Measurements from ENCODE around the gene C19orf25. TPM values are rescaled to one million over a fixed set of nuclear protein-coding genes. Genes with fewer than 3 reads are reported as not detected.

The C19orf25 gene
- total and polyA plus RNA-seq, 2 donors (not counting 1 experiment from before 2014, with no cell fraction given), result 34.2 to 68.3 TPM

DNA sequence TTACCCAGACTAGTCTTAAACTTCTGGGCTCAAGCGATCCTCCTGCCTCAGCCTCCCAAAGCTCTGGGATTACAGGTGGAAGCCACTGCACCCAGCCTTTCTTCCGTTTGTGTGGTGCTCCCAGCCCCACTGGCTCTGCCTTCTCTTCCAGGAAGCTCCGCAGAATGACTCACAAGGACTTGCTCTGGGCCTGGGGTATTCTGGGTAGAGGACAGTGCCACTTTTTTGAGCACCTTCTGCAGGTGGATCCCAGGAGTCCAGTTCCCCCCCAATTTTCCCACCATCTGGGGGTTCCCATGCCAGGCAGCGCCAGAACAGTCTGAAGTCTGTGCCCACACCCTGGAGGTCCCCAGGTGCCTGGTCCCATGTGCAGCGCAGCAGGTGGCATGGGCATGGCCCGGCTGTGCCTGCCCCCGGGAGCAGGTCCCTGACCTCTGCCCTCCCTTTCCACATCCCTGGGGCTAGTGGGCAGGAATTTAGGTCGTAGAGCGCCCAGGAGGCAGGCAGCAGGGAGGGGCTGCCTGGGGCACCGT, 13.5 kb upstream of the C19orf25 start:
- ChIA-PET POLR2A (interaction anchor here (0.6 kb wide), 1 partner anchor 316 kb away, joined by 5 read pairs; no protein-coding TSS in a partner anchor), CTCF (no interaction called here)
- TF ChIP-seq, protein P1, sequence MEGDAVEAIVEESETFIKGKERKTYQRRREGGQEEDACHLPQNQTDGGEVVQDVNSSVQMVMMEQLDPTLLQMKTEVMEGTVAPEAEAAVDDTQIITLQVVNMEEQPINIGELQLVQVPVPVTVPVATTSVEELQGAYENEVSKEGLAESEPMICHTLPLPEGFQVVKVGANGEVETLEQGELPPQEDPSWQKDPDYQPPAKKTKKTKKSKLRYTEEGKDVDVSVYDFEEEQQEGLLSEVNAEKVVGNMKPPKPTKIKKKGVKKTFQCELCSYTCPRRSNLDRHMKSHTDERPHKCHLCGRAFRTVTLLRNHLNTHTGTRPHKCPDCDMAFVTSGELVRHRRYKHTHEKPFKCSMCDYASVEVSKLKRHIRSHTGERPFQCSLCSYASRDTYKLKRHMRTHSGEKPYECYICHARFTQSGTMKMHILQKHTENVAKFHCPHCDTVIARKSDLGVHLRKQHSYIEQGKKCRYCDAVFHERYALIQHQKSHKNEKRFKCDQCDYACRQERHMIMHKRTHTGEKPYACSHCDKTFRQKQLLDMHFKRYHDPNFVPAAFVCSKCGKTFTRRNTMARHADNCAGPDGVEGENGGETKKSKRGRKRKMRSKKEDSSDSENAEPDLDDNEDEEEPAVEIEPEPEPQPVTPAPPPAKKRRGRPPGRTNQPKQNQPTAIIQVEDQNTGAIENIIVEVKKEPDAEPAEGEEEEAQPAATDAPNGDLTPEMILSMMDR (IDR thresholded peaks at IDR 0.05), result no peak
- TF ChIP-seq EZH2 (IDR thresholded peaks at IDR 0.05; ENCODE audit: borderline replicate concordance, insufficient read depth, low read depth, low read length, poor library complexity, severe bottlenecking), result no peak
- Histone ChIP-seq H3K27me3 (replicated peaks in 1 of 4; ENCODE audit: control extremely low read depth in 1 of 4, control insufficient read depth in 3 of 4, insufficient read depth in 4 of 4, low read length in 3 of 4) (peaks cover 0 to 12% (median 1%) of the 10 kb centered on the region in 4 experiments), H3K4me1 (ENCODE audit: control insufficient read depth in 2 of 2, insufficient read depth in 2 of 2, low read length in 2 of 2) (peaks cover 14 to 17% of the 10 kb centered on the region in 2 donors), H4K20me1 (ENCODE audit: control insufficient read depth, insufficient read depth, low read length, poor library complexity, severe bottlenecking) (no peaks in the 10 kb centered on the region), H3K27ac (ENCODE audit: low read length in 2 of 2) (no peak overlapping the region), H3K79me2 (ENCODE audit: control insufficient read depth, insufficient read depth, low read length) (no peaks in the 10 kb centered on the region), H3K36me3 (replicated peaks in 1 of 2; ENCODE audit: control extremely low read depth in 1 of 2, control insufficient read depth in 1 of 2, extremely low read depth in 1 of 2, insufficient read depth in 2 of 2, low read length in 1 of 2) (no peaks in the 10 kb centered on the region), H3K9me3 (ENCODE audit: control extremely low read depth in 1 of 3, control insufficient read depth in 2 of 3, insufficient read depth in 1 of 3, low read length in 2 of 3) (peaks cover 0 to 12% (median 0%) of the 10 kb centered on the region in 3 donors), H3K4me3 (ENCODE audit: control extremely low read depth in 1 of 5, extremely low read depth in 1 of 5, insufficient read depth in 1 of 5, low read depth in 2 of 5, low read length in 4 of 5) (no peak overlapping the region), H3K4me2 (replicated peaks; ENCODE audit: low read depth, low read length, poor library complexity, severe bottlenecking) (no peak overlapping the region), H2AFZ (ENCODE audit: insufficient read depth, low read depth, low read length, poor library complexity, severe bottlenecking) (no peak overlapping the region), H3K9ac (ENCODE audit: low read length) (no peak overlapping the region)
- no peak for ATAC-seq (ENCODE audit: low read depth)
- Mint-ChIP-seq H3K27ac (no peak overlapping the region), H3K9me3 (ENCODE audit: insufficient read depth) (no peaks in the 10 kb centered on the region), H3K4me3 (peak overlapping the region; percentile 23), H3K4me1 (peaks cover 15% of the 10 kb centered on the region), H3K27me3 (peaks cover 4% of the 10 kb centered on the region)
- 89% methylated on average over 8 of the region's 10 CpGs for WGBS (ENCODE audit: insufficient coverage)
- intact Hi-C loops (cut with micrococcal nuclease), result no loop called here
- DNase-seq, result no peak

DNA sequence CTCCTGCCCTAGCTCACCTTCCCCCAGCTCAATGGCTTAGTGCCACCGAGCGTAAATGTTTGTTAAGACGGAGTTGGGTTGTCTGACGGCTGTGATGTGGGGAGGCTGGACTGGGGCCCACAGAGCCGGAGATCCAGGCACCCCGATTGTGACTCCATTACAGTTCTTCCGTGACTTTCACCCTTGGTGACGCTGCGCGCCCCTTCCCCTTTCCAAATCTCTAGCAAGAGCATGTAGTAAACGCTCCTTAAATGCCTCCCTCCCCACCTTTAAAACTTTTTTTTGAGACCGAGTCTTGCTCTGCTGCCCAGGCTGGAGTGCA, 12.8 kb upstream of the C19orf25 start:
- H4K20me1 ChIP-seq (ENCODE audit: control insufficient read depth, insufficient read depth, low read length, poor library complexity, severe bottlenecking), result no peaks in the 10 kb centered on the region
- H3K4me1 ChIP-seq (ENCODE audit: control insufficient read depth in 2 of 2, insufficient read depth in 2 of 2, low read length in 2 of 2), result peaks cover 14 to 17% of the 10 kb centered on the region in 2 donors
- DNase-seq, result no peak
- Mint-ChIP-seq H3K4me1 (peaks cover 15% of the 10 kb centered on the region), H3K27ac (peak overlapping the region; percentile 37), H3K9me3 (ENCODE audit: insufficient read depth) (no peaks in the 10 kb centered on the region), H3K4me3 (peak overlapping the region; percentile 83), H3K27me3 (peaks cover 4% of the 10 kb centered on the region)
- ATAC-seq (ENCODE audit: low read depth), result no peak
- intact Hi-C loops (cut with micrococcal nuclease), result loop anchor here (2.0 kb wide), 3 partner anchors 21 to 223 kb away; partner anchors contain the start of gene CIRBP
- H3K36me3 ChIP-seq (replicated peaks in 1 of 2; ENCODE audit: control extremely low read depth in 1 of 2, control insufficient read depth in 1 of 2, extremely low read depth in 1 of 2, insufficient read depth in 2 of 2, low read length in 1 of 2), result no peaks in the 10 kb centered on the region
- H3K79me2 ChIP-seq (ENCODE audit: control insufficient read depth, insufficient read depth, low read length), result no peaks in the 10 kb centered on the region
- TF ChIP-seq, protein P1 (IDR thresholded peaks at IDR 0.05), result no peak
- no peak for TF ChIP-seq EZH2 (IDR thresholded peaks at IDR 0.05; ENCODE audit: borderline replicate concordance, insufficient read depth, low read depth, low read length, poor library complexity, severe bottlenecking)
- 73% methylated on average over 9 of the region's 12 CpGs for WGBS (ENCODE audit: insufficient coverage)
- H3K27ac ChIP-seq (ENCODE audit: low read length in 2 of 2), result no peak overlapping the region
- no peak overlapping the region for H3K9ac ChIP-seq (ENCODE audit: low read length)
- peak overlapping the region; percentile 99 for H3K4me2 ChIP-seq (replicated peaks; ENCODE audit: low read depth, low read length, poor library complexity, severe bottlenecking)
- CTCF ChIA-PET, result interaction anchor here (1.2 kb wide), 1 partner anchor 54 kb away, joined by 4 read pairs; no protein-coding TSS in a partner anchor
- H3K9me3 ChIP-seq (ENCODE audit: control extremely low read depth in 1 of 3, control insufficient read depth in 2 of 3, insufficient read depth in 1 of 3, low read length in 2 of 3), result peaks cover 0 to 12% (median 0%) of the 10 kb centered on the region in 3 donors
- H2AFZ ChIP-seq (ENCODE audit: insufficient read depth, low read depth, low read length, poor library complexity, severe bottlenecking), result peak overlapping the region; percentile 82
- peaks cover 0 to 7% (median 1%) of the 10 kb centered on the region in 4 experiments for H3K27me3 ChIP-seq (replicated peaks in 1 of 4; ENCODE audit: control extremely low read depth in 1 of 4, control insufficient read depth in 3 of 4, insufficient read depth in 4 of 4, low read length in 3 of 4)
- no peak overlapping the region for H3K4me3 ChIP-seq (ENCODE audit: control extremely low read depth in 1 of 5, extremely low read depth in 1 of 5, insufficient read depth in 1 of 5, low read depth in 2 of 5, low read length in 4 of 5)
- POLR2A ChIA-PET, result interaction anchor here (0.6 kb wide), 1 partner anchor 316 kb away, joined by 5 read pairs; no protein-coding TSS in a partner anchor

Data from B cell (primary cell).